OCI-LY3 (cell line): ENCODE results near the gene FAM185A.

Experiments used
- H2AFZ ChIP-seq: fragments of 200-600, 300-600 bp; shearing (Covaris generic); 2 replicates; pipeline ENCODE4 v1.6.0; 2014; ENCODE audit warnings: antibody characterized with exemption, low read depth, low read length
- H3K27ac ChIP-seq: fragments of 200-600, 300-600 bp; sonication (generic); 2 replicates; pipeline ENCODE4 v1.5.1; 2014; ENCODE audit warnings: mild to moderate bottlenecking, low read length, moderate library complexity, mixed read lengths
- H3K27me3 ChIP-seq: fragments of 200-600, 300-600 bp; sonication (generic); 2 replicates; pipeline ENCODE4 v1.6.1; 2014; ENCODE audit warnings: low read depth, low read length, mixed read lengths
- H3K36me3 ChIP-seq: fragments of 200-600, 300-600 bp; sonication (generic); replicated peaks from 2 replicates; pipeline ENCODE3; 2014; ENCODE audit warnings: low read depth, low read length, mixed read lengths
- H3K4me1 ChIP-seq: fragments of 300-600, 200-600 bp; sonication (generic); 2 replicates; pipeline ENCODE4 v1.6.1; 2014; ENCODE audit warnings: low read length, mixed read lengths
- H3K4me2 ChIP-seq: fragments of 200-600, 300-600 bp; sonication (generic); 2 replicates; pipeline ENCODE4 v1.6.1; 2014; ENCODE audit warnings: low read length, mixed read lengths
- H3K4me3 ChIP-seq: fragments of 300-600, 200-600 bp; sonication (generic); 2 replicates; pipeline ENCODE4 v1.5.1; 2014; ENCODE audit warnings: antibody characterized with exemption, mild to moderate bottlenecking, low read length, moderate library complexity
- H3K79me2 ChIP-seq: fragments of 300-600, 200-600 bp; shearing (Covaris generic); 2 replicates; pipeline ENCODE4 v1.6.1; 2014; ENCODE audit warnings: mild to moderate bottlenecking, low read length, mixed read lengths
- H3K9ac ChIP-seq: fragments of 300-600, 200-600 bp; shearing (Covaris generic); 2 replicates; pipeline ENCODE4 v1.6.0; 2014; ENCODE audit warnings: mild to moderate bottlenecking, low read length, moderate library complexity
- H3K9me3 ChIP-seq: fragments of 200-600, 300-600 bp; shearing (Covaris generic); 2 replicates; pipeline ENCODE4 v1.6.1; 2014; ENCODE audit warnings: low read length, mixed read lengths; ENCODE audit not compliant: insufficient read depth
- H4K20me1 ChIP-seq: fragments of 200-600, 300-600 bp; sonication (generic); 2 replicates; pipeline ENCODE4 v1.6.1; 2016; ENCODE audit warnings: low read length, mixed read lengths; ENCODE audit not compliant: insufficient read depth
- EZH2phosphoT487 ChIP-seq: fragments of 200-600 bp; shearing (Covaris generic); IDR thresholded peaks from 2 replicates; pipeline ENCODE4 v1.6.1; 2018; ENCODE audit warnings: antibody characterized with exemption, mixed run types, low read depth
- TF ChIP-seq, protein P1 (sequence below): fragments of 200-600, 300-600 bp; sonication (generic); IDR thresholded peaks from 2 replicates; pipeline ENCODE4 v1.5.1; 2014; ENCODE audit warnings: antibody characterized with exemption, low read length, low read depth

FAM185A gene

DNA sequence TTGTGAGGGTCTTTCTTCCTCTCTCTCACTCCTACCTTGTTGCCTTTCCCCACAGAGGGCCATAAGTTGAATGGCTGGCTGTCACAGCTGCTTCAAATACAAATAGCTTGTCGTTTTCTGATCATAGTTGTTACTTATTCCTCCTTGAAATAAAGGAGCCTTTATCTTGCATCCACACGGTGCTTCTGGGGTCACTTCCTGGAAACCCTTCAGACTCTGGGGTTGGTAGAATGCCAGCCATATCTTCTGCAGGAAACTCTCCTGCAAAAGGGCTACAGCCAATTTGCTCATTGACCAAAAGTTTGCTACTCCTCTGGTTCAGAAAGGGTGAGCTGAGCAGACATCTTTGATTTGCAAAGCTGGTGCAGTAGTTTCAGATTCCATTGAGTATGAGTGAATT is 70.4 kb downstream of the FAM185A start:
- no peak overlapping the region for H3K9ac ChIP-seq
- H3K27me3 ChIP-seq, result no peaks in the 10 kb centered on the region
- H3K36me3 ChIP-seq, result no peaks in the 10 kb centered on the region
- TF ChIP-seq EZH2phosphoT487, result no peak
- TF ChIP-seq, protein P1, sequence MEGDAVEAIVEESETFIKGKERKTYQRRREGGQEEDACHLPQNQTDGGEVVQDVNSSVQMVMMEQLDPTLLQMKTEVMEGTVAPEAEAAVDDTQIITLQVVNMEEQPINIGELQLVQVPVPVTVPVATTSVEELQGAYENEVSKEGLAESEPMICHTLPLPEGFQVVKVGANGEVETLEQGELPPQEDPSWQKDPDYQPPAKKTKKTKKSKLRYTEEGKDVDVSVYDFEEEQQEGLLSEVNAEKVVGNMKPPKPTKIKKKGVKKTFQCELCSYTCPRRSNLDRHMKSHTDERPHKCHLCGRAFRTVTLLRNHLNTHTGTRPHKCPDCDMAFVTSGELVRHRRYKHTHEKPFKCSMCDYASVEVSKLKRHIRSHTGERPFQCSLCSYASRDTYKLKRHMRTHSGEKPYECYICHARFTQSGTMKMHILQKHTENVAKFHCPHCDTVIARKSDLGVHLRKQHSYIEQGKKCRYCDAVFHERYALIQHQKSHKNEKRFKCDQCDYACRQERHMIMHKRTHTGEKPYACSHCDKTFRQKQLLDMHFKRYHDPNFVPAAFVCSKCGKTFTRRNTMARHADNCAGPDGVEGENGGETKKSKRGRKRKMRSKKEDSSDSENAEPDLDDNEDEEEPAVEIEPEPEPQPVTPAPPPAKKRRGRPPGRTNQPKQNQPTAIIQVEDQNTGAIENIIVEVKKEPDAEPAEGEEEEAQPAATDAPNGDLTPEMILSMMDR, result no peak
- H3K4me3 ChIP-seq, result no peak overlapping the region
- H3K79me2 ChIP-seq, result no peaks in the 10 kb centered on the region
- H4K20me1 ChIP-seq, result no peaks in the 10 kb centered on the region
- H3K4me1 ChIP-seq, result no peaks in the 10 kb centered on the region
- no peaks in the 10 kb centered on the region for H3K9me3 ChIP-seq
- H3K27ac ChIP-seq, result no peak overlapping the region
- H3K4me2 ChIP-seq, result no peak overlapping the region
- H2AFZ ChIP-seq, result no peak overlapping the region

- Histone ChIP-seq H4K20me1 (no peaks in the 10 kb centered on the region), H3K27me3 (no peaks in the 10 kb centered on the region), H3K4me2 (no peak overlapping the region), H3K79me2 (no peaks in the 10 kb centered on the region), H2AFZ (no peak overlapping the region), H3K9me3 (no peaks in the 10 kb centered on the region), H3K36me3 (no peaks in the 10 kb centered on the region), H3K27ac (no peak overlapping the region), H3K9ac (no peak overlapping the region), H3K4me3 (no peak overlapping the region), H3K4me1 (no peaks in the 10 kb centered on the region)
- TF ChIP-seq, protein P1, result no peak
- no peak for TF ChIP-seq EZH2phosphoT487
These were observed 73.4 kb downstream of the FAM185A start for GRCh38 chr7:102821994-102822747.

GRCh38 chr7:102823390-102824119 is 74.8 kb downstream of the FAM185A start:
- H3K36me3 ChIP-seq, result no peaks in the 10 kb centered on the region

GRCh38 chr7:102828286-102828685 is 79.5 kb downstream of the FAM185A start:
- Histone ChIP-seq H3K4me1 (no peaks in the 10 kb centered on the region), H3K4me3 (no peak overlapping the region)

More at GRCh38 chr7:102823390-102824119, 74.8 kb downstream of the FAM185A start:
- H3K27ac ChIP-seq, result no peak overlapping the region
- no peak overlapping the region for H3K9ac ChIP-seq
- no peak overlapping the region for H3K4me3 ChIP-seq
- no peaks in the 10 kb centered on the region for H3K27me3 ChIP-seq
- no peak overlapping the region for H2AFZ ChIP-seq
- H3K9me3 ChIP-seq, result no peaks in the 10 kb centered on the region
- no peaks in the 10 kb centered on the region for H4K20me1 ChIP-seq
- TF ChIP-seq, protein P1, result no peak
- no peak for TF ChIP-seq EZH2phosphoT487
- no peaks in the 10 kb centered on the region for H3K4me1 ChIP-seq
- no peaks in the 10 kb centered on the region for H3K79me2 ChIP-seq
- H3K4me2 ChIP-seq, result no peak overlapping the region

More at GRCh38 chr7:102828286-102828685, 79.5 kb downstream of the FAM185A start:
- Histone ChIP-seq H3K36me3 (peaks cover 5% of the 10 kb centered on the region), H3K9ac (no peak overlapping the region), H4K20me1 (no peaks in the 10 kb centered on the region), H3K27me3 (peaks cover 6% of the 10 kb centered on the region; the same call in 1 of the 2 replicates), H3K9me3 (no peaks in the 10 kb centered on the region), H3K4me2 (no peak overlapping the region), H3K79me2 (no peaks in the 10 kb centered on the region), H3K27ac (no peak overlapping the region), H2AFZ (no peak overlapping the region)
- TF ChIP-seq, protein P1, result no peak
- no peak for TF ChIP-seq EZH2phosphoT487
